ENCODE results near the gene AATF.
A peak's percentile ranks its signal among the peaks of the same experiment; 100 is the strongest.

Gene AATF

DNA sequence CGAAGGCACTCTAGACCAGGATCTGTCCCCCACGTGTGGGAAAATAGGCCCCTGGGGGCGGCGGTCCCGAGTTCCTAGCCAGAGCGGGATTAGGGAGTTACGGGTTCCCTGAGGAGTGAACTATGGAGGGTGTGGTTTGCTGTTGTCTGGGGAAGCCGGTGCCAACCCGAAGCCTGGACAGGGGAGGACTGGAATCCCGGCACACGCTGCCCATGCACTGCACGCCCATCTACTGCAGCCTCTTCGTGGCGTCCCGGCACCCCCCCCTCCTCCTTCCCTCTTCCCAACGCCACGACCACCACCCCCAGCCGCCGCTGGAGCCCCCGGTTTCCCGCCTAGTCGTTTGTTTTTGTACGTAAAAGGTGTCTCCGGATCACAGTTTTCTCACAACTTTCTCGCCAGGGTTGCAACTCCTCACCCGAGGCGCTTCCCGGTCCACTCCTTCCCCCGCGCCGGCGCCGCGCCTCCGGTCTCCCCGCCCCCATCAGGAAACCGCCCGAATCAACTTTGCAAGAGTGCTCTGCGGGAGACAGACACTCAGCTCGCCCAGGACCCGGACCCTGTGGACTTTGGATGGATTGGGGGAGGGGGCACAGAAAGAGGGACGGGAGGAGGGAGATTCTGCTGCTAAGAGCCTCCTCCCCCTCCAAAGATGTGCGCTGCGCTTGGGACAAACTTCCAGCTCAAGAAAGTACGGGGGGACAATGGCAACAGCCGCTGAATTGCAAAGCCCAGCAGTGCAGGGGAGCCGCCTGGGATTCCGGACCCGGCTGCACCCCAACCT is 12.9 kb upstream of the AATF start:
- no peak overlapping the region for H3K27ac Mint-ChIP-seq
- H3K36me3 Mint-ChIP-seq: peaks cover 24% of the 10 kb centered on the region
- H3K4me1 Mint-ChIP-seq: peaks cover 82% of the 10 kb centered on the region
- H3K4me3 Mint-ChIP-seq: peak overlapping the region; percentile 78
- DNase-seq (ENCODE audit: low spot score in 2 of 2): no peak
- ATAC-seq: no peak
- no peaks in the 10 kb centered on the region for H3K9me3 Mint-ChIP-seq

DNA sequence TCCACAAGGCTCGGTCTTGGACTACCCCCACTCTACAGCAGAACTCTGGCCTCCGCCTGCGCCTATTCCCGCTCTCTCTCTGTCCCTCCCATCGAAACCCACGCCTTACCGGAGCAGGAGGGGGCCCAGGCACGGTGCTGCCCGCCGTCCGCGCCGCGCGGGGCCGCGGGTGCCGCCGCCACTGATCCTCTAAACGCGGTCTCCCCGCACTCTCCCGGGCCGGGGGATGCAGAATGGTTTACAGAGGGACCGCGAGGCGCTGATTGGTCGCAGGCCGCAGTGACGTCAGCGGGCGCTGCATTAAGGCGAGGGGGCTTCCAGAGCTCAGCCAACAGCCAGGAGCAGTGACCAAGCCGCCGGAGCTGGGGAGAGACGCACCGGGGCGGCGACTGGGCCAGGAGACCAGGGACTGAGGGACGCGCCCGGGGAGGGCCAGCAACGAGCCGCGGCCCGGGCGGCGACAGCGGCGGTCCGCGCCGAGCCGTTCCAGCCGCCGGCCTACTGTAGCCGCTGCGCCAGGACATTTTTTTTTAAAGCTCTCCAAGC is 12.2 kb upstream of the AATF start:
- Mint-ChIP-seq H3K9me3 (no peaks in the 10 kb centered on the region), H3K4me3 (peak overlapping the region; percentile 78), H3K36me3 (peaks cover 24% of the 10 kb centered on the region), H3K4me1 (peaks cover 88% of the 10 kb centered on the region), H3K27ac (no peak overlapping the region)
- DNase-seq (ENCODE audit: low spot score in 2 of 2): no peak
- ATAC-seq: no peak

DNA sequence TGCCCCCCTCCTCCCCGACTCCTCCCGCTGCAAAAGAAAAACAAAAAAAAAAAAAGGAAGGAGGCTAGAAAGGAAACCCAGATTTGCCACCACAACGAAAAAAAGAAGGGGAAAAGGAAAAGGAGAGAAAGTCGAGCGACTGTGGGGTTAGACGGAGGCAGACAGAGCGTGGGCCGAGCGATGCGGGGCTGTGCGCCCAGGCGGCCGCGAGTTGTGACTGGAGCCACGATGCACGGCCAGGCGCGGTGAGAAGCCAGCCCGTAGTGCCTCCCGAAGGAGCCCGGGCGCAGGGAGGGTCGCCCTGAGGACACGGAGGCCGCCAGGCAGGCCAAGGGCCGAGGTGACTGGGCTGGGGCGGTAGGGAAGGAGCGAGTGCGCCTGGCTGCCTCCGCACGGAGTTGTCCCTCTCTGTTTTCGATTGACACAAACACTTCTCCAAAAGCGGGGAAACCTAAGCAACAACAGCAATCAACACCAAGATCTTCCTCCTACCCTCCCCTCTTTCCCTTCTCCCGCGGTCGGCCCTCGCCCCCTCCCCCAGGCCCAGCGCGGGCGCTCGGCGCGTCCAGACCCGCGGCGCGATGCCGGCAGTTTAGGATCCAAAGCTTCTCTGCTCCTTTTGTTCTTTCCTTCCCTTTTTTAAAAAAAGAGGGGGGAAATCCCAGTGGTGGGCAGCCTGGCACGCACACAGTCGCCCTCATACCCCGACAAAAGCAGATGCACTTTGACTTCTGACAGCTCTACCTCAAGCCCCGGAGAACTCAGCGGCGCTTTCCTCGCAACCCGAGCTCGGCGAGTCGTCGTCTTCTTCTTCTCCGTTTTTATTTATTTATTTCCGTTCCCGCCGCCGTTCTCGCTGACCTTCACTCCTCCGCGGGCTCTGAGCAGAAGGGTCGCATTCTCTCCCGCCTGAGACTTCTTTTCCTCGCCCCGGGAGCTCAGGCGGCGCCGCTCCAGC is 11.5 kb upstream of the AATF start, which contains the start of gene LHX1:
Gene LHX1, plus strand, starts transcription at position 475 of the 958 bp plus-strand sequence. CDS start 723 bp downstream, outside the sequence.
- Mint-ChIP-seq H3K9me3 (no peaks in the 10 kb centered on the region), H3K27ac (peak within 1 kb of the TSS; percentile 50), H3K4me1 (peaks cover 83% of the 10 kb centered on the region), H3K4me3 (peak within 1 kb of the TSS; percentile 78), H3K36me3 (peaks cover 21% of the 10 kb centered on the region)
- ATAC-seq: no peak
- DNase-seq (ENCODE audit: low spot score in 2 of 2): no peak

DNA sequence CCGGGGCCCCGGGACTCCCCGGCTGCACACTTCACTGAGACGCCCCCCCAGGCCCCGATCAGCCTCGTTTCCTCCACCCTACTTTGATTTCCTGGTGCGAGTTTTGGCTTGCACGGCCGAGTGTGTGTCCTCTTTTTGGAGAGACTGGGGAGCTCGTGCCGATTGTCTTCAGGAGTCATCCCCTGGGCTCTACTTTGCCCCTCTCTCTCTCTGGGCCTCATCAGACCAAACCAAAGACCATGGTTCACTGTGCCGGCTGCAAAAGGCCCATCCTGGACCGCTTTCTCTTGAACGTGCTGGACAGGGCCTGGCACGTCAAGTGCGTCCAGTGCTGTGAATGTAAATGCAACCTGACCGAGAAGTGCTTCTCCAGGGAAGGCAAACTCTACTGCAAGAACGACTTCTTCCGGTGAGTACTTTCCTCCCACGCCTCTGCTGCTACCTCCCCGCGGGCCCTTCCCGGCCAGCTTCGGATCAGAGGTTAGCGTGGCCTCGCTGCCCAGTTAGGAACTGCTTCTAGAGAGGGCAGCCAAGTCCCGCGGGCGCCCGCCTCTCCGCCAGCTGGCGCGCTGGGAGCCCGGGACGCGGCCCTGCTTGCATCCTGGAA is 10.7 kb upstream of the AATF start:
- ATAC-seq: peak; percentile 17
- H3K4me1 Mint-ChIP-seq: peaks cover 76% of the 10 kb centered on the region
- no peak for DNase-seq (ENCODE audit: low spot score in 2 of 2)
- H3K4me3 Mint-ChIP-seq: peak overlapping the region; percentile 78
- H3K36me3 Mint-ChIP-seq: peaks cover 18% of the 10 kb centered on the region
- H3K9me3 Mint-ChIP-seq: no peaks in the 10 kb centered on the region
- peak overlapping the region; percentile 50 for H3K27ac Mint-ChIP-seq

DNA sequence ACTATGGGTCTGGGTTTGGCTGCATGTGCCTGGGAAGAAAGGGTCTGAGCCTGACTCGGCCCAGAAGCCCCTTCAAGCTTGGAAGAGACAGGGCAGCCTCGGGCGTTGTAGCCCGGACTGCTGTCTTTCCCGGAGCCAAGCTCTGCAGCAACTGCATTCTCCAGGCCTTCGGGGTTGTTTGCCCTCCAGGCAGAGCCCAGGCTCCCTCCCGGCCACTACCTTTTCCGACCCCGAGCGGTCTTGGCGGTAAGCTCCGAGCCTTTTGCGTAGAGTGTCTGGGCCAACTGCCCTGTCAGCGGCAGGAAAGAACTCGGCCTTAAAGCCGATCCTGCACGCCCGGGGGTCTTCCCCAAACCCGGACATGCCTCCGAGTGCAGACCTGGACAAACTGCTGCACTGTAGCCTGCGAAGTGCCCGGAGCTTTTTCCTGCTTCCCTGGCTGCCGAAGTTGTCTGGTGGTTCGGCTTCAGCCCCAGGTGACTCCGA is 10.1 kb upstream of the AATF start:
- ATAC-seq (no peak), DNase-seq (ENCODE audit: low spot score in 2 of 2) (no peak)
- Mint-ChIP-seq H3K9me3 (no peaks in the 10 kb centered on the region), H3K36me3 (peaks cover 18% of the 10 kb centered on the region), H3K4me1 (peaks cover 70% of the 10 kb centered on the region), H3K4me3 (peak overlapping the region; percentile 78), H3K27ac (no peak overlapping the region)

DNA sequence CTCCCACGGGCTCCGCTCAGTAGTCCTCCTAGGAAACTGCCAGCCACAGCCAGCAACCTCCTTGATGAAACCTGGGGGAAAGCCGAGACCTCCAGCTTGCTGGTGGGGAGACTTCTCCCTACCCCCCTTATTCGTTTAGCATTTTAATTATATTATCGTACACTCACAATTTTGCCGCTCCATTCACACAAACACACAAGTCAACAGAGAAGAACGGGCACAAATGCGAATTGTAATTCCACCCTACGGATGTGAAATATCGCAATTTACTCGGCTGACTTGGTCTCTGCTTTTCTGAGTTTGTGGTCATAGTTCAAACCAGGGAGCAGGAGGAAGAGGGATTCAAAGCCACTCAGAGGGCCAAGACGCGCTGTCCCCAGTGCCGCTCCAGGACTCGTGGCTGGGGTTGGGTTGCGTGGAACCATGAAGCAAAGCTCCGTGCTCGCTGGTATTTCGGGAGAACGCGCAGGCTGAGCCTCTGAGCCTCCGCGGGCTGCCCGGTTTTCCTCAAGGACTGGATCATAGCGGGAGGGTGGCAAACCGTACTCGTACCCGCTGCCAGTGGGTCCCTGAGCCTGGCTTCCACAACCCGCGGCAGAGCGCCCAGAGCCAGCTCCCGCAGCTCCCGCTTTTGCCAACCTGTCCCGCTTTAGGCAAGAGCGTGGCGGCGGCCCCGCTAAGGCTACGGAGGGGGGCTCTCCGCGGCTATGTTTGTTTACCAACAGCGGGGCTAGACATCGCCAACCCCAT is 9.5 kb upstream of the AATF start:
- Mint-ChIP-seq H3K4me3 (peak overlapping the region; percentile 78), H3K27ac (no peak overlapping the region), H3K36me3 (peaks cover 18% of the 10 kb centered on the region), H3K4me1 (peaks cover 64% of the 10 kb centered on the region), H3K9me3 (no peaks in the 10 kb centered on the region)
- no peak for DNase-seq (ENCODE audit: low spot score in 2 of 2)
- ATAC-seq: no peak

DNA sequence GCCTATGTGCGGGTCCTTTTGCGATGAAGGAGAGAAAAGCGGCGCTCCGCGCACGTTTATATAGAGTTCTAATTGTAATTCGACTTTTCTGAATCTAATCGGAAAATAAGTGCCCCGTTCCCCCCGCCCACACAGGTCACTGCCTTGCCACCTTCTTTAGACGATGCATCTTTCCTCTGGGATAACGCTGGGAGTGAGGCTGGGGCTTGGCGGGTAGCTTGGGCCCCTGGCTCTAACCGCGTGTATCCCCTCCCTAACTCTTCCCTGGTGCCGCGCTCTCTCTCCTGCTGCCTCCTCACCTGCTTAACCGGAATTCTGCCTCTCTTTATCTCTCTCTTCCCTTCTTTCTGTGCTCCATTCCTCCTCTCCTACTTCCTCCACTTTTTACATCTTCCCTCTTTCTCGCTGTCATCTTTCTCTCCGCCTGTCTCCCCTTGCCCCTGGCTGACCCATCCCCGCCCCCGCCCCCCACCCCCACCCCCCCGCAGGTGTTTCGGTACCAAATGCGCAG is 8.9 kb upstream of the AATF start:
- no peak for ATAC-seq
- no peak overlapping the region for H3K4me3 Mint-ChIP-seq
- H3K9me3 Mint-ChIP-seq: no peaks in the 10 kb centered on the region
- peaks cover 18% of the 10 kb centered on the region for H3K36me3 Mint-ChIP-seq
- no peak for DNase-seq (ENCODE audit: low spot score in 2 of 2)
- H3K27ac Mint-ChIP-seq: no peak overlapping the region
- H3K4me1 Mint-ChIP-seq: peaks cover 62% of the 10 kb centered on the region

DNA sequence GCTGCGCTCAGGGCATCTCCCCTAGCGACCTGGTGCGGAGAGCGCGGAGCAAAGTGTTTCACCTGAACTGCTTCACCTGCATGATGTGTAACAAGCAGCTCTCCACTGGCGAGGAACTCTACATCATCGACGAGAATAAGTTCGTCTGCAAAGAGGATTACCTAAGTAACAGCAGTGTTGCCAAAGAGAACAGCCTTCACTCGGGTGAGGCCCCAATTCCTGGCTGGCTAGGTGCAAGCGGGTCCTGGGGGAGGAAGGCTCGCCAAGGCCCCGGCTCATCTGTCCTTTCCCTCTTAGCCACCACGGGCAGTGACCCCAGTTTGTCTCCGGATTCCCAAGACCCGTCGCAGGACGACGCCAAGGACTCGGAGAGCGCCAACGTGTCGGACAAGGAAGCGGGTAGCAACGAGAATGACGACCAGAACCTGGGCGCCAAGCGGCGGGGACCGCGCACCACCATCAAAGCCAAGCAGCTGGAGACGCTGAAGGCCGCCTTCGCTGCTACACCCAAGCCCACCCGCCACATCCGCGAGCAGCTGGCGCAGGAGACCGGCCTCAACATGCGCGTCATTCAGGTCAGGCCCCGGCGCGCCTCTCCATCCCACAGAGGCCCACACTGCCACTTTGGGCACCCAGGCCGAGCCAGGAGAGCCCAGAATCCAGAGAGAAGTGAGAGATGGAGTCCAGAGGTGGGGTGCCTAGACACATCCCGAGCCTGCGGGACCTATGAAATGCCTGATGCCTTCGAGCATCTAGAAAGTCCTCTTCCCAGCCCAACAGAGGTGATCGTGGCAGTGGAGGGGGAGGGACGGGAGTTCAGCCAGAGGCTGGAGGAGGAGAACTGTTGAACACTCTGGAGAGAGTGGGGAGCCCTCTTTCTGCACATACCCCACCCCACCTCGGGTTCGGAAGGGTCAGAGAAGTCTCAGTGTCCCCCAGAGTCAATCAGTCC is 8.2 kb upstream of the AATF start:
- peaks cover 12% of the 10 kb centered on the region for H3K36me3 Mint-ChIP-seq
- DNase-seq (ENCODE audit: low spot score in 2 of 2): no peak
- H3K27ac Mint-ChIP-seq: no peak overlapping the region
- peaks cover 55% of the 10 kb centered on the region for H3K4me1 Mint-ChIP-seq
- no peak for ATAC-seq
- H3K4me3 Mint-ChIP-seq: no peak overlapping the region
- no peaks in the 10 kb centered on the region for H3K9me3 Mint-ChIP-seq

DNA sequence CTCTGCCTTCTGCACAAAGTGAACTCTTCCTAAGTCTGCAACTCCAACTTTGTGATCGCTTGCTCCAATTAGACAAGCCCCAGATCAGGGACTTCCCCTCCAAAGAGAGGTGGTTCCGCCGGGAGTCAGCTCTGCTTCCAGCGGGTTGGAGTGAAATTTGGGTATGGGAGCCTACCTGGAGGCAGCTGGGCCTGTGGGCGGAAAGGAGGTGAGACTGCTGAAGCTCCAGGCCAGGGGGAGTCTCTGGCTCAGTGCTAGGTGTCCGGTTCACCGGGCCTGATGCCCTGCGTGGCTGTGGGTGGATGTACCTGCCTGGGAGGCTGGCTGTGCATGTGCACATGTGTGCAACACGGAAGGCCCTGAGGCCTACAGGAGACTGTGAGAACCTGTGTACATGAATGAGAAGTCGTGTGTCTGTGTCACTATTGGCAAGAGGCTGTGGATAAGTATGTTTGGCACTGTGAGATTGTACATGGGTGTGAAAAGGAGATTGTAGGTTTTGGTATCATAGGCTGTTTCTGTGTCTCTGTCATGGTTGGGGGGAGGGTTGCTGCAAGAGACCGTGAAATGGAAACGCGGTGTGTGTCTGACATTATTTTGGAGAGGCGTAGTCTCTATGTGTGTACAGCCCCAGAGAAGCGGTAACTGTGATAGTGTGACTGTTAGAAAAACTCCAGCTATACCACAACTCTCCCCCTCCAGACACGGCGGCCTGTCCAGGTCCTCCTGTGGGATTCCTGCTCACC is 7.3 kb upstream of the AATF start:
- Mint-ChIP-seq H3K27ac (no peak overlapping the region), H3K36me3 (peaks cover 12% of the 10 kb centered on the region), H3K9me3 (no peaks in the 10 kb centered on the region), H3K4me3 (peak overlapping the region; percentile 0), H3K4me1 (peaks cover 47% of the 10 kb centered on the region)
- no peak for DNase-seq (ENCODE audit: low spot score in 2 of 2)
- ATAC-seq: no peak

DNA sequence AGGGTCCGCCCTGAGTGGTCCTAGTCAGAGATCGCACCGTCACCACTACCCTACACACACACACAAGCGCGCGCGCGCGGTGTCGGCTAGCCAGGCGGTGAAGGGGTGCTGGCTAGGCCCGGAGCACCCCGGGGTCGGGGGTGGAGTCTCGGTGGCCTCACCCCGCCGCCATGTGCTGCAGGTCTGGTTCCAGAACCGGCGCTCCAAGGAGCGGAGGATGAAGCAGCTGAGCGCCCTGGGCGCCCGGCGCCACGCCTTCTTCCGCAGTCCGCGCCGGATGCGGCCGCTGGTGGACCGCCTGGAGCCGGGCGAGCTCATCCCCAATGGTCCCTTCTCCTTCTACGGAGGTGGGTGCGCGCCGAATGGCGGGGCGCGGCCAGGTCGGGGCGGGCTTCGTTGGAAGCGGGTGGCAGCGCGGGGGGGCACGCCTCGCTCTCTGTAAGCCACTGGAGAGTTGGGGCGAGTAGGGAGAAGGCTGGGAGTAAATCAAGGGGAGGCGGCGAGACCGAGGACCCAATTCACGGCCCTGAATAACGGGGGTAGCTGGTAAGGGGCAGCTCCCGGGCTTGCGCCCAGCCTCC is 6.6 kb upstream of the AATF start:
- Mint-ChIP-seq H3K9me3 (no peaks in the 10 kb centered on the region), H3K4me1 (peaks cover 50% of the 10 kb centered on the region), H3K4me3 (peak overlapping the region; percentile 0), H3K36me3 (peaks cover 12% of the 10 kb centered on the region), H3K27ac (no peak overlapping the region)
- ATAC-seq (peak; percentile 29), DNase-seq (ENCODE audit: low spot score in 2 of 2) (no peak)

DNA sequence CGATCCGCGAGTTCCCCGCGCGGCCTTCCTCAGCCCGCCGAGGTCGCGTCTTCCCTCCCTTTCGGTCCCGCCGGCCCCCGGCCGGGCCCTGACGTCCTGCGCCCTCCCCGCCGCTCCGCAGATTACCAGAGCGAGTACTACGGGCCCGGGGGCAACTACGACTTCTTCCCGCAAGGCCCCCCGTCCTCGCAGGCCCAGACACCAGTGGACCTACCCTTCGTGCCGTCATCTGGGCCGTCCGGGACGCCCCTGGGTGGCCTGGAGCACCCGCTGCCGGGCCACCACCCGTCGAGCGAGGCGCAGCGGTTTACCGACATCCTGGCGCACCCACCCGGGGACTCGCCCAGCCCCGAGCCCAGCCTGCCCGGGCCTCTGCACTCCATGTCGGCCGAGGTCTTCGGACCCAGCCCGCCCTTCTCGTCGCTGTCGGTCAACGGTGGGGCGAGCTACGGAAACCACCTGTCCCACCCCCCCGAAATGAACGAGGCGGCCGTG is 6.1 kb upstream of the AATF start:
- peaks cover 12% of the 10 kb centered on the region for H3K36me3 Mint-ChIP-seq
- ATAC-seq (no peak), DNase-seq (ENCODE audit: low spot score in 2 of 2) (no peak)
- H3K9me3 Mint-ChIP-seq: no peaks in the 10 kb centered on the region
- peak overlapping the region; percentile 0 for H3K4me3 Mint-ChIP-seq
- no peak overlapping the region for H3K27ac Mint-ChIP-seq
- H3K4me1 Mint-ChIP-seq: peaks cover 46% of the 10 kb centered on the region

All from stimulated activated effector memory CD8-positive, alpha-beta T cell treated with anti-CD3 and anti-CD28 coated beads, Interleukin-12 subunit alpha, Interleukin-12 subunit beta, amount 100 ng/mL, for 72 hours (primary cell).